Stimulated activated CD8-positive, alpha-beta memory T cell treated with anti-CD3 and anti-CD28 coated beads, Interleukin-15, amount 100 ng/mL, for 48 hours (primary cell): ENCODE results near the gene HEBP2.
"Not testable (repeated sequence)": the region's sequence is repeated elsewhere in the genome, so short reads cannot be mapped to it uniquely, and the experiment has no call there.

Source experiments
- DNase-seq, 2 donors: peaks; one replicate each; pipeline ENCODE4 v3.0.0-alpha.2; 2020; ENCODE audit warnings: low read depth in 2 of 2

The HEBP2 gene, protein sequence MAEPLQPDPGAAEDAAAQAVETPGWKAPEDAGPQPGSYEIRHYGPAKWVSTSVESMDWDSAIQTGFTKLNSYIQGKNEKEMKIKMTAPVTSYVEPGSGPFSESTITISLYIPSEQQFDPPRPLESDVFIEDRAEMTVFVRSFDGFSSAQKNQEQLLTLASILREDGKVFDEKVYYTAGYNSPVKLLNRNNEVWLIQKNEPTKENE

GRCh38 chr6:138403801-138404665 is at the start of gene HEBP2:
TSS of gene HEBP2 (plus strand) at chr6:138404223. CDS start at chr6:138404496, 273 bp downstream.
- peak; percentile 71 to 88 for DNase-seq

DNA sequence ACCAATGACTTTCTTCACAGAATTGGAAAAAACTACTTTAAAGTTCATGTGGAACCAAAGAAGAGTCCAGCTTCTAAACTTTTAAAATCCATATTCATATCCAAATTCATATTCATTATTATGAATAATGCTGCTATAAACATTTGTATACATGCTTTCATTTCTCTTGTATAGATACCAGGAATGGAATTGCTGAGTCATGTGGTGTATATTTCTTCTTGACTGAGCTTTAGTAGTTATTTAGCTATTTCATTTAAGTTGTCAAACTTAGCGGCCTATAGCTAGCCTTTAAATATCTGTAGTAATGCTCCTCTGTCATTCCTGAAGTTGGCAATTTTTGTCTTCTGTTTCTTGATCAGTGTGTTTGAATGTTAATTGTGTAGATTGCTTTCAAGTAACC is 46.1 kb upstream of the HEBP2 start:
- no peak for DNase-seq

DNA sequence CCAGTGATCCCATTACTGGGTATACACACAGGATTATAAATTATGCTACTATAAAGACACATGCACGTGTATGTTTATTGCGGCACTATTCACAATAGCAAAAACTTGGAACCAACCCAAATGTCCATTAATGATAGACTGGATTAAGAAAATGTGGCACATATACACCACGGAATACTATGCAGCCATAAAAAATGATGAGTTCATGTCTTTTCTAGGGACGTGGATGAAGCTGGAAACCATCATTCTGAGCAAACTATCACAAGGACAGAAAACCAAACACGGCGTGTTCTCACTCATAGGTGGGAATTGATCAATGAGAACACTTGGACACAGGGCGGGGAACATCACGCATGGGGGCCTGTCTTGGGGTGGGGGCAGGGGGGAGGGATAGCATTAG is 35.3 kb upstream of the HEBP2 start:
- not testable (repeated sequence) for DNase-seq

- DNase-seq = no peak
These were observed 33.2 kb upstream of the HEBP2 start for GRCh38 chr6:138370631-138371451.

- DNase-seq = no peak
These were observed 32.6 kb upstream of the HEBP2 start for GRCh38 chr6:138371452-138371711.

GRCh38 chr6:138371720-138372119 is 32.3 kb upstream of the HEBP2 start:
- no peak for DNase-seq

DNA sequence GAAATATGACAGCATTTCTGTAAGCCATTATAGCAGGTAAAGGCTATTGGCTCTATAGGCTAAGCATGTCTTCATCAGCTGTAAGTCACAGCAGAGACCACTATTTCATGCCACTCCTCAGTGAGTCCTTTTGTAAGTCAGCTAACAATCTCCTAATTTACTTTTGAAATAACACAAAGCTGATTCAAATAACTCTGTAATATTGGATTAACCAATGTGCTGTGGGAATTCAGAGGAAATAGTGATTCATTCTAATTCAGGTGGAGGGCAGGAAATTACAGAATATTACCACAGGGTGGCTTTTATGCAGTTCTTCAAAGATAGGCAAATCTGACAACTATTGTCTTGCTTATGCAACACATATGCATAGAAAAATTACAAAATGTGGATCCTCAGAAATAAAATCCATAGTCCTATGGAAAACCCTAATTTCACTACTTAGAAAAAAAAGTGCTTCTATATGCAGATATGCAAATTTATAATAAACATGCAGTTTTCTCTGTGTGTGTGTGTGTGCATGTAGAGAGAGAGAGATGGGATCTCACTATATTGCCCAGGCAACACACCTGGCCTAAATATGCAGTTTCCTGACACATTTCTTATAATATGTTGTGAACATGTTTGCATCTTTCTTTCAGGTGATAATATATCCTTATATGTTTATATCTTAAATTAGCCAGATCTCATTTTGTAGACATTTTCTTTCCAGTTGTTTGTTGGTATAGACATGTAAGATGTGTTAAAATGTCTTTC is 31.1 kb upstream of the HEBP2 start:
- no peak for DNase-seq

DNA sequence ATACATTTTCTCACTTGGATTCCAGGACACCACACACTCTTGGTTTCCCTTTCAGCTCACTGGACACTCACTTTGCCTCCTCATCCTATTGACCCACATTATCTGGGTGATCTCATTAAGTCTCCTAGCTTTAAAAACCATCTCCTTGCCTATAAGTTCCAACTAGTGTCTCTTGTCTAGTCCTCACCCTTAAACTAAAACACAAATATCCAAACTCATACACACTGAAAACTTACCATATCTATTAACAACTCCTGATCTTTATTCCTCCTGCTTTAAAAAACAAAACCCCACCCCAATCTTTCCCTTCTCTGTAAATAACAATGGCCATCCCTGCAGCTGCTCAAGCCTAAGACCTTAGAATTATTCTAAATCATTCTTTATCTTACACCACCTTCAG is 29.8 kb upstream of the HEBP2 start:
- no peak for DNase-seq

- no peak for DNase-seq
These were observed 29.2 kb upstream of the HEBP2 start for GRCh38 chr6:138374815-138375214.

GRCh38 chr6:138377042-138377441 is 27.0 kb upstream of the HEBP2 start:
- no peak for DNase-seq

DNA sequence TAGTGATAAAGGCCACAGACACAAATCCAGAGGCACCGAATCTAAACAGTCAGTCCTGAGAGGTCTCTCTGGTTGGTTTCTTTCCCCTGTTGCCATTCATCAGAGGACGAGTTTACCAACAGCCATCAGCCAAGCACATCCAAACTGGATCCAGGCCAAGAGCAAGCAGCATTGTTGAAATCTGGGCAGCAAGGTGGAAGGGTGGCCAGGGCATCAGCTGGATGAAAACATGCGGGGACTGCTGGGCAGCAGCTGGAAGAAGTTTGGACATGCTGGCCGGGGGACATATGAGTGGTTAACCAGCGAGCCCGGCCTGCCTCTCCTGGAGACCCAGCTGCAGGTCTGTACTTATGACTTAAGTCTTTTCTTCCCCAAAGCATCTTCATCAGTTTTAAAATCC is 26.2 kb upstream of the HEBP2 start, which contains the start of gene SMIM28:
Gene SMIM28 (plus strand): TSS at position 62 of the 400 bp plus-strand sequence. CDS start 168 bp downstream, at position 230.
- DNase-seq = no peak

DNA sequence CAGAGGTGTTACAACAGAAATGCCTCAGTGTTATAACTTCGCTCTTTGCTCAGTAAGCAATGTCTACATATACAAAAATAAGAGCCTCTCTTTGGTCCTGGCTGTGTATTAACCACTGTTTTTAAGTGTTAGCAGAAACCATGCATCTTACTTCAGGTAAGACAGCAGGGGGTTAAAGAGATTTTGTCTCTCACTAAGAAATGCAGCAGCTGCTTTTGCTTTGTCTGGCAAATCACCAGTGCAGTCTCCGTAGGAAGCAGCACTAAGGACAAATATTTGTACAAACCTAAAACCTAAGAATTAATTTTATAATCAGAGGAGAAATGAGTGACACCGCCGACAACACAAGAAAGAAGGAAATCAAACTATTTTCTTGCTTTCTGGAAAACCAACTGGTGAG is 25.6 kb upstream of the HEBP2 start:
- no peak for DNase-seq

- DNase-seq = no peak
These were observed 21.3 kb upstream of the HEBP2 start for GRCh38 chr6:138382498-138383265.

GRCh38 chr6:138383776-138384175 is 20.2 kb upstream of the HEBP2 start:
- DNase-seq = no peak

- DNase-seq = no peak
These were observed 17.1 kb upstream of the HEBP2 start for GRCh38 chr6:138386897-138387296.

- no peak for DNase-seq
These were observed 16.2 kb upstream of the HEBP2 start for GRCh38 chr6:138387577-138388368.

DNA sequence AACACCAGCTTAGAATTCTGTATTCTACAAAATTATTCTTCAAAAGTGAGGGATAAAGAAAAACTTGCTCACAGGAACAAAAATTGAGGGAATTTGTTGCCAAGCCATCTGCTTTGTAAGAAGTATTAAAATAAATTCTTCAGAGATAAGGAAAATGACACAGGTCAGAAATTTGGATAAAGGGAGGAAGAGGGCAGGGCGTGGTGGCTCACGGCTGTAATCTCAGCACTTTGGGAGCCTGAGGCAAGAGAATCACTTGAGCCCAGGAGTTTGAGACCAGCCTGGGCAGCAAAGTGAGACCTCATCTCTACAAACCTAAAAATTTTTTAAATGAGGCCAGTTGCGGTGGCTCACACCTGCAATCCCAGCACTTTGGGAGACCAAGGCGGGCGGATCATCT is 14.5 kb upstream of the HEBP2 start:
- DNase-seq = no peak

DNA sequence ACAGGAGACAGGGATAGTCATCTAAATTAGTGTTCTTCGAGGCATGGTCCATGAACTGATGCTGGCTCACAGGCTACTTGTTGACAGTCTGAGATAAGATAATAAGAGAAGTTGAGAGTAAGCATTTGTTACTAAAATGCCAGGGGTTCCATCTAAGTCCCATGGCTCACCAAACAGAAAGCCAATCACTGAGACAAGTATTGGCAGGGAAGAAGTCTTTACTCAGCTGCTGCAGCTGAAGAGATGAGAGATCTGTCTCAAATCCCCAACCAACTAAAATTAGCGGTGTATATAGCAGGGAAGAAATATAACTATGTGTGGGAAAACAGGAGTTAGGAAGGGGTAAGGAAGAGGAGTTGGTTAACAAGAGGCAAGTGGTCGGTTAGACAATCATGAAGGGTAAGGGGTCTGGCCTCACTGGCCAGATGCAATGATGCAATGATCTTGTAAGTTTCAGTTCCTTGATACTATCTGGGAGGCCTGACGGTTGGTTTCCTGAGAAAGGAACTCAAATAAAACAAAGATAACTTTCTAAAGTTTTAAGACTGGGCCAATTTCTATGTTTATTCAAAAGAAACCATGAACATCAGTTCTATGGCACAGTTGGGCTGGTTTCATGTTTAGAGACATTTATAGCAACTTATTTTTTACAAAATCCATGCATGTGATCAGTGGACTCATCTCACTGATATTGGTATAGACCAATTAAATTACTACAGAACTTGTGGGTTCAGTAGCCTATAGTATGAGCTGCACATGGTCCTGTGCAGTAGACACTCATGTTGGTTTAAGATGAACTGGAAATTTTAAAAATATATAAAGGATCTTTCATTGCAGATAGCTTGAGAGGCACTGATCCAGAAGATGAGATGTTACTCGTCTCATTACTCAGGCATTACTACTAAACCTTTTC is 9.9 kb upstream of the HEBP2 start:
- no peak for DNase-seq

GRCh38 chr6:138396709-138397108 is 7.3 kb upstream of the HEBP2 start:
- no peak for DNase-seq
